NCI-H1694 (cell line): Measurements from ENCODE around the gene NAB1.
"Not testable (repeated sequence)": the region's sequence is repeated elsewhere in the genome, so short reads cannot be mapped to it uniquely, and the experiment has no call there.

ENCODE experiments used
- DNase-seq: peaks from one replicate; lab custom pipeline; 2025; lab: John Stamatoyannopoulos, UW

The NAB1 gene

DNA sequence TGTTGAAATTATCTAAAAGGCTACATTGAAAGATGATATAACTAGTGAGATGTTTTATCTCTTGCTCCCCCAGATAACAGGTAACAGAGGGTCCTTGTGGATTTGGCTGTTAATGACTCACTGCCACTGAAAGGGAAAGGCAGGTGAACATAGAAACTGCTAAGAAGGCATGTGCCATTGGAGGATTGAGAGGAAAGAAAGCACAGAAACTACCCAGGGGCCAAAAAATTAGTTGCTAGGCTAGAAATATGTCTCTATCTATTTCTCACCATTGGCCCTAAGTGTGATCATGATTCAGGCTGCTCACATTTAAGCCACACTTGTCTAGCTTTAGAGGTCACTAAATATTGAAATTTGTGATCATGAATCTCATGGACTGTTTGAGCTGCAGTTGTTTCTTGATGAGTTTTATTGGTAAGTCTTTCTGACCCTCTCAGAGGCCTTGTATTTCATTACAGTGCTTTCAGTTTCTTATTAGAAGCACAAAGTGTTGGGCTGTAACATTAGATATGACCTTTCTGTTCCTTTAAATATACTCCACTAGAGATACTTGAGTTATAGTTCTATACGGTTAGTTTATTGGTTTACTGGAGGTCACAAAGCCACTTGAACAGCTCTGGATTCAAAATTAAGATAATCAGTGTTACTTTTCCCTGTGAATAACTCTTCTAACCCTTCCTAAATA lies 26.2 kb downstream of the NAB1 start:
- DNase-seq: no peak

DNA sequence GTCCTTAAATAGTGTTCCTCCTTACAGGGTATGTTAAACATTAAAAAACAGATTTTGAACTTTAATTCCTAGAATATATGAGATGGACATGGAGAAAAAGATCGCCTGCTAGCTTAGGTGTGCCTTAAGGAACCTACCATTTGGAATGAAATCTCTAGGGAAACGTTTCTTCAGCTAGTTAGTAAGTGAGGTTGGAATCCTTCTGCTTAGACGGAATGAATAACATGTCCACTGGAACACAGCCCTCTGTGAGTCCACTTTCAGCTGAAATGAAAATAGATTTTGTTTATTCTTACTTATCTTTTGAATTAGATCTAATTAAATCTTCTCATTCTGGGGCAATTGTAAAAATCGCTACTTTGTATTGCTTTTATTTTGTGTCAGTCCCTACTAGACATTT lies 28.4 kb downstream of the NAB1 start:
- DNase-seq: no peak

- DNase-seq: no peak
Observed at GRCh38 chr2:190678444-190679162, 29.7 kb downstream of the NAB1 start.

DNA sequence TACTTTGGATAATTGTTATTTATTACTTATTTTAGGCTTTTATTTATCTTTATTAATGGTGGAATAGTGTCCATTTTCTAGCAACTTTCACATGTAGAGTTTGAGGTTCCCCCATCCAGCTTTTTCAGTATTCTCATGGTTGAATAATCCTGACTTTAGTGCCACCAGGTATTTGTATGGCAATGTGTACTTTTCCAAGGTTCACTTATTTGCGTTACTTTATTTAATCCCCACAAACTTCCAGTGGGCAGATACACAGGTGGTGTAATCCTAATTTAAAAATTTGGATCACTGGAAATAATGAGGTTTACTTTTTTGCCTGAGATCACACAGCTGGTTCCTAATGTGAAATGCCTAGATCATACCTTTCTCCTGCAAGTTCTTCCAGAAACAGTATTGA lies 30.5 kb downstream of the NAB1 start:
- no peak for DNase-seq

GRCh38 chr2:190679813-190680591 lies 31.1 kb downstream of the NAB1 start:
- DNase-seq: peak; percentile 34

GRCh38 chr2:190682168-190682567 lies 33.3 kb downstream of the NAB1 start:
- no peak for DNase-seq

DNA sequence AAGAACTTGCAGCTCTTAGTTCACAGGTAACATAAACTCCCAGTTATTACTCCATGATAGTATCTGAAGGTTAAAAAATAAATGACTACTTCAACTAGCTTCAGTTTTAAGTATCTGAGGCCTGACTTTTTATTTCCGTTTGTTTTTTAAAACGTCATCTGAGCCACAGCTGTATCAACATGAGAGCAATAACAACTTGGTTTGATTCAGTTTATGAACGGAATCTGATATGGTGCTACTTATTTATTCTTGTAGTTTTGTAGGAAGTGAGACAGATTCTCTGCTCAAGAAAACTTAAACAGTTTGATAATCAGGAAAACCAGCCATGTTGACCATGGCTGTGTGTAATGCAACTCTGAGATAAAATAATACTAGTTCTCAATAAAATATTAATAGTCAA lies 34.9 kb downstream of the NAB1 start:
- DNase-seq: no peak

DNA sequence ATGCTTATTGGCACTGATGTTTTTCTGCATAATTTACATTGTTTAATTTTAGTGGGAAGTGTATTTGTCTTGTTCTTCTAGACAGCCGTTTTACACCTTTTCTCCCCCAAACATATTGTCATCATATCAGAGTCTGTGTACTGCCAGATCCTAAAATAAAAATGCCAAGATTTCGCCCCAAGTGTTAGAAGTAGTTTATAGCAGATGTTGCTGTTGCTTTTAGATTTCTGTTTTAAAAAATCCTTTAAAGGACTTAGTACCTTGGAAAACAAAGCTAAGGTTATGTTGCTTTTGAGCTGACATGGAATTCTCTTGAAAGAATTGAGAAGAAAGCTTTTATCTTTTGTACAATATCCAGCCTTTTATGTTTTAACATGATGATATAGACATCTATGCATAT lies 36.0 kb downstream of the NAB1 start:
- no peak for DNase-seq

DNA sequence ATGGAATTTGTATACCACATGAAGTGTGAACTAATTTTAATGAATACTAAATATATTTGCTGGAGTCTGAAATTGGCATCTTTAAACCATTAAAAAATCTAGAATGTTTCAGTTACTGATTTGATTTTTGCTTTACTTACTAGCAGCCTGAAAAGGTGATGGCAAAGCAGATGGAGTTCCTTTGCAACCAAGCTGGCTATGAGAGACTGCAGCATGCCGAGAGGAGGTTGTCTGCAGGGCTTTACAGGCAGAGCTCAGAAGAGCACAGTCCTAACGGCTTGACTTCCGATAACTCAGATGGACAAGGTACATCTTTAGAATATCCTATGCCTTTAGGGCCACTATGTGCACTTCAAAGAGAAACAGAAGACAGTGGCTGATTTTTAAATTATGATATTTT lies 36.5 kb downstream of the NAB1 start:
- DNase-seq: no peak

DNA sequence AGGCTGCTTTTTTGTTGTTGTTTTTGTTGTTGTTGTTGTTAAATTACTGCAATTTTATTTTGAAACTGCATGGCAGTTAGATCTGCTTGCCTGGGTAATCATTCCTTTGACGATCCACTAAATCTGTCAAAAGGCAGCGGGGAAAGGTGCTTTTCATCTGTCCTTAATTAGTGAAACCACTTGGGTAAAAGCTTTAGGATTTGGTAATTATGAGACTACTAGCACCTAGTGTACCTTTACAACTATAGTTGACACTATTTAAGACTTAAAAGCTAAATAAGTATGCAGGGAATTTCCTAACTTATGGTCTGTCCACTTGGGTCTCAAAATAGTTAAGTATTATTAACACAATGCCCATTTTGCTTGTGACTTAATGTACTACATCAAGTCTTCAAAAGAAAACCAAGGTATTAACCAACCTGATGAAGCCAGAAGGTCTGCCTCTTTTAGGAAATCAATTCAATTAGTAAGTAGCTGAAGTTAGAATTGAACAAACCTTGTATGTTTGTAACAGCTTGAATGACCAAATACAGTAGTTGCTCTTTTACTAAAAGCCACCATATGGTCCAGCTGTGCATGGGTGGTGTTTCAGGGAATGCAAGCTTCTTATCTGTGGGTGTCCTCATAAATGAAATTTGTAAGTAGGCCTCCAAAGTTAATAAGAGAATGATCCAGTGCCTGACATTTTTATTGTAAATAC lies 44.8 kb downstream of the NAB1 start:
- no peak for DNase-seq

GRCh38 chr2:190694479-190694878 lies 45.6 kb downstream of the NAB1 start:
- DNase-seq: no peak

- DNase-seq: no peak
Observed at GRCh38 chr2:190695739-190696138, 46.9 kb downstream of the NAB1 start.

DNA sequence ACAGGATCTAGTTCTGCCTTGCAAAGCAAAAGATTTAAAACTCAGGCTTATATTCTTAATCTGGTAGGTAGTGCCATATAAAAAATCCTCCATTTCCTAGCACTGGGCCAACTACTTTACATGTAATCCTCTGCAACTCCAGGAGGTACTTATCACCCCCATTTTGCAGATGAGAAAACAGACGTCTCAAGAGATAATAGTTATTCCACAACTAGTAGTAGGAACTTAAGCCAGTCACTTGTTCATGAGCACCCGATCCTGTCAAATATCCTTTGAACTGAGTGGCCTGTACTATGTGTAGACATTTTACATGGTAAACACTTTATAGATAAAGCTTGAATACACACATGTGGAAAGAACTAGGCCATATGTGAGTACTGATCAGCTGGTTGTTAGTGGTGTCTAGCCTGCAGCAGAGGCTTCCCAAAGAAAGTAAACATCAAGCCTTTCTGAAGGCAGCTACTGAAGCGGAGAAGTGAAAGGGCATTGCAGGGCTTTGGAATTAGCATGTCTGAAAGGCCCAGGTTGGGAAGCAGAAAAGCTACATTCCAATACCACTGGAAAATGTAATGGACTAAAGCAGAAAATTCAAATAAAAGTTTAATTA lies 48.0 kb downstream of the NAB1 start:
- DNase-seq: no peak

GRCh38 chr2:190697421-190697820 lies 48.5 kb downstream of the NAB1 start:
- DNase-seq: no peak

DNA sequence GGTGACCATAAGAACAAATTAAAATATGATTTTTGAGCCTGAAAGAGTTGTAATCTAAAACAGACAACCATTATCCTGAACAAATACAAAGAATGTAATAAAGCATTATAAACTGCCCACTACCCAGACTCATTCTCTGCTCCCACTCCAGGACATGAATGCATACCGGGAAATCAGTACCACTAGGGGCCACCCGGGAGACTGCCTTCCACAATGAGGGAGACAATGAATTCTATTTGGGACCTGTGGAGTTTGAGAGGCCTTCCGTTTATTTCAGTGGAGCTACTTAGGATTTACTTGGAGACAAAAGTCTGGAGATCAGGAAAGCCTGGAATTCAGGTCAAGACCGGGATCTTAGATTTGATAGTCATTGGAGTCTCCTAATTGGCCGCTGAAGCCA lies 50.0 kb downstream of the NAB1 start:
- no peak for DNase-seq

GRCh38 chr2:190701586-190701985 lies 52.7 kb downstream of the NAB1 start:
- DNase-seq: no peak

GRCh38 chr2:190705280-190705679 lies 56.4 kb downstream of the NAB1 start:
- DNase-seq: no peak

DNA sequence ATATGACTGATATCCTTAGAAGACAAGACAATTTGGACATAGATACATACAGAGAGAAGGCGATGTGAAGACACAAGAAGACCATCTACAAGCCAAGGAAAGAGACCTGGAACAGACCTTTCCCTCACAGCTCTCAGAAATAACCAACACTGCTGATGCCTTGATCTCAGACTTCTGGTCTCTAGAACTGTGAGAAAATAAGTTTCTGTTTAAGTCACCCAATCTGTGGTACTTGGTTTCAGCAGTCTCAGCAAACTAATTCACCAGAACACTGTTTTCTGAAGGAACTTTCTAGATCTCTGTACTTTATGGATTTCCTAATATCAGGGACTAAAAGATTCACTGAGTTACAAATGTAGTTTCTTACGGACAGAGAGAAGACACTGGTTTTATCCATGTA lies 58.8 kb downstream of the NAB1 start:
- no peak for DNase-seq

GRCh38 chr2:190708650-190709049 lies 59.8 kb downstream of the NAB1 start:
- not testable (repeated sequence) for DNase-seq

GRCh38 chr2:190711069-190711468 lies 62.2 kb downstream of the NAB1 start:
- no peak for DNase-seq

DNA sequence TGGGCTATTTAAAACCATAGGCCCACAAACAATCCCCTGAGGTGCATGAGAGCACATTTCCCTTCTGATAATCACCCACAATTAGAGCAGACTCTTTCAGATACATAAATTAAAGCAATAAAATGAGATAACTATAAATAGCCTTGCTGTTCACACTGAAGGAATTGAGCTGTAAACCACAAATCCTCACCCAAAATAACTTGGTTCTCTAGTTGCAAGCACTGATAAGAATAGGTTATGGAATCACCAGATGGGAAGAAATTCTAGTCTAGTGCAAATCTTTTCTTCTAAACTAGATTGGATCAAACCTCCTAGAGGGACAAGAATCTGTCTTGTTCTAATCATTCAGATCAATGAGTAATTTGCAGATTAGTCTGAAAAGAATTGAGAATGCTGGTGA lies 64.6 kb downstream of the NAB1 start:
- no peak for DNase-seq

DNA sequence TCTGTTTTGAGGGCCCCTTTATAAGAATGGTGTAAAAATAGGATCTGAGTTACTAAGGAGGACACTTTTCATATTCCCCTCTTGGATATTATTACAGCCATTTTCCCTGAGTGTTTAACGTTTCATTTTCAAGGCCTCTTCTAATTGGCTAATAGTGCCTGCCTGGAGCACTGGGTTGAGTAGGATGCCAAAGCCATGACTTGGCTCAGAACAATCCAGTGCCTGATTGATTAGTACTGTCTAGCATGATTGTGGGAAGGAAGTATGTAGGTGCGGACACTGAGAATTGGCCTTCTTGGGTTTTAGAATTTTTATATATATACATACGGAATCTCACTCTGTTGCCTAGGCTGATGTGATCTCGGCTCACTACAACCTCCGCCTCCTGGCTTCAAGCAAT lies 66.1 kb downstream of the NAB1 start:
- DNase-seq: no peak
